GM23338 (cell line): ENCODE data around the gene COG1. TPM values are rescaled to one million over a fixed set of nuclear protein-coding genes. Genes with fewer than 3 reads are reported as not detected.

Experiments
- ATAC-seq: fragments of 200-7000 bp; cut with Tn5 transposase; 3 replicates; pipeline ENCODE4 v1.9.1; 2020
- DNase-seq: peaks from one replicate; pipeline ENCODE4 v3.0.0-alpha.2; 2015; ENCODE audit warnings: low spot score
- H2AFZ ChIP-seq: fragments of 200-600 bp; sonication (generic); 2 replicates; pipeline ENCODE4 v1.8.0; 2016; ENCODE audit warnings: antibody characterized with exemption, mild to moderate bottlenecking, moderate library complexity
- H3F3A ChIP-seq: fragments of 200-600 bp; sonication (generic); replicated peaks from 2 replicates; pipeline ENCODE4 v1.8.0; 2017; ENCODE audit warnings: antibody characterized with exemption, mixed run types, low read depth
- H3K27ac ChIP-seq: fragments of 200-600 bp; sonication (generic); 2 replicates; pipeline ENCODE4 v1.6.1; 2016; ENCODE audit warnings: low read depth
- H3K27me3 ChIP-seq: fragments of 200-600 bp; sonication (generic); 2 replicates; pipeline ENCODE4 v1.8.0; 2016; ENCODE audit warnings: mild to moderate bottlenecking, mixed run types, moderate library complexity; ENCODE audit not compliant: insufficient read depth
- H3K36me3 ChIP-seq: fragments of 200-600 bp; sonication (generic); 2 replicates; pipeline ENCODE4 v1.8.0; 2016; ENCODE audit warnings: mild to moderate bottlenecking; ENCODE audit not compliant: insufficient read depth
- H3K4me1 ChIP-seq: fragments of 200-600 bp; sonication (generic); 2 replicates; pipeline ENCODE4 v1.8.0; 2016; ENCODE audit warnings: mild to moderate bottlenecking, moderate library complexity; ENCODE audit not compliant: insufficient read depth
- H3K4me2 ChIP-seq: fragments of 200-600 bp; sonication (generic); 2 replicates; pipeline ENCODE4 v1.7.1; 2017; ENCODE audit warnings: mixed run types
- H3K4me3 ChIP-seq: fragments of 200-600 bp; sonication (generic); 2 replicates; pipeline ENCODE4 v1.6.1; 2016; ENCODE audit warnings: mixed run types
- H3K79me2 ChIP-seq: fragments of 200-600 bp; sonication (generic); replicated peaks from 2 replicates; pipeline ENCODE4 v1.8.0; 2017; ENCODE audit warnings: mild to moderate bottlenecking; ENCODE audit not compliant: insufficient read depth
- H3K9me2 ChIP-seq: fragments of 200-600 bp; sonication (generic); 2 replicates; pipeline ENCODE4 v1.8.0; 2017; ENCODE audit not compliant: insufficient read depth
- H4K20me1 ChIP-seq: fragments of 200-600 bp; sonication (generic); replicated peaks from 2 replicates; pipeline ENCODE4 v1.8.0; 2017; ENCODE audit warnings: mild to moderate bottlenecking; ENCODE audit not compliant: insufficient read depth
- H3K27ac Mint-ChIP-seq: 2 replicates; pipeline ENCODE4 v1.8.0; 2020; ENCODE audit warnings: inconsistent platforms, mild to moderate bottlenecking, moderate library complexity, mixed read lengths
- H3K27me3 Mint-ChIP-seq: 3 replicates; pipeline ENCODE4 v1.8.0; 2022; ENCODE audit warnings: low read depth, mild to moderate bottlenecking, moderate library complexity, mixed read lengths, inconsistent platforms; ENCODE audit not compliant: insufficient read depth, poor library complexity
- H3K36me3 Mint-ChIP-seq: 3 replicates; pipeline ENCODE4 v1.8.0; 2021; ENCODE audit warnings: low read depth, mild to moderate bottlenecking, inconsistent platforms, moderate library complexity, mixed read lengths
- H3K4me1 Mint-ChIP-seq: 3 replicates; pipeline ENCODE4 v1.8.0; 2020; ENCODE audit warnings: mild to moderate bottlenecking, inconsistent platforms, mixed read lengths
- H3K4me3 Mint-ChIP-seq: 3 replicates; pipeline ENCODE4 v1.8.0; 2021; ENCODE audit warnings: moderate library complexity, mild to moderate bottlenecking, inconsistent platforms, mixed read lengths
- H3K9me3 Mint-ChIP-seq: 3 replicates; pipeline ENCODE4 v1.8.0; 2020; ENCODE audit warnings: moderate library complexity, mild to moderate bottlenecking, inconsistent platforms, mixed read lengths
- EZH2 ChIP-seq: fragments of 200-600 bp; sonication (generic); IDR thresholded peaks from one replicate; pipeline ENCODE4 v1.8.0; 2017; ENCODE audit warnings: antibody characterized with exemption, mild to moderate bottlenecking, low read depth; ENCODE audit not compliant: unreplicated experiment
- EZH2phosphoT487 ChIP-seq: fragments of 200-600 bp; sonication (generic); IDR thresholded peaks from one replicate; pipeline ENCODE4 v1.8.1; 2018; ENCODE audit warnings: antibody characterized with exemption; ENCODE audit not compliant: unreplicated experiment
- REST ChIP-seq: IDR thresholded peaks from one replicate; pipeline ENCODE4 v1.6.1; 2018; ENCODE audit warnings: antibody characterized with exemption; ENCODE audit not compliant: unreplicated experiment
- STAT1 ChIP-seq: IDR thresholded peaks from one replicate; pipeline ENCODE4 v1.6.1; 2016; ENCODE audit warnings: antibody characterized with exemption; ENCODE audit not compliant: unreplicated experiment
- polyA plus RNA-seq: library from polyadenylated mRNA; unstranded; fragments of >200 nt; fragmentation: Nextera tagmentation; extraction: Ambion mirVana; gene quantifications from 2 replicates; pipeline ENCODE4 v1.2.1, GENCODE V29; 2016
- total RNA-seq: library from RNA; depleted of rRNA; stranded (reverse); fragments of >200 nt; shearing (Covaris generic); gene quantifications from 2 replicates; pipeline ENCODE4 v1.2.3, GENCODE V29; 2014
- TF ChIP-seq, protein P1 (sequence below), 2 experiments: fragments of 200-600 bp in 1 of 2; sonication (generic) in 1 of 2; conservative IDR thresholded peaks; 2 replicates each; pipeline versions ENCODE4 v1.5.1 to v1.6.1; 2016 to 2017; ENCODE audit warnings: antibody characterized with exemption in 2 of 2, low read depth in 2 of 2, mild to moderate bottlenecking in 2 of 2, moderate library complexity in 1 of 2

COG1 gene
- total and polyA plus RNA-seq, 2 experiments from 2014 or later, result 15.0 to 26.1 TPM

DNA sequence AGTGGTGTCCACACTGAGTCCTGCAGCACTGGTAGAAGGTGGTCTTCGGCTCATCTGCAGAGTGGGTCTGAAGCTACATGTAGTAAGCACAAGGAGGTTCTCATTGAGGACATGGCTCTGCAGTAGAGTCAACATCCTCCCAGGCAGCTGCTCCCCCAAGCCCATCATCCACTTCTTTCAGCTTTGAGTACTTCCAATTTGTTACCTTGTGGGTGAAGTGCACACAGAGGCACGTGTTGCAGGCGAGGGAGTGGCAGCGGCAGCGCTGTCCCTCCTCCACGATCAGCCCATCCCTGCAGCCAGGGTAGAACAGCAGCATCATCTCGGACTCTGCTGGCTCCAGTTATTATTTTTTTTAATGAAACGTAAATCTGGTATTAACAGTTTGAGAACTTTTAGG lies 29.8 kb upstream of the COG1 start (continued):
- no peak for TF ChIP-seq REST
- no peak for TF ChIP-seq EZH2phosphoT487
- no peak for TF ChIP-seq STAT1
- TF ChIP-seq EZH2, result no peak

- ATAC-seq (peak; percentile 25), DNase-seq (peak; percentile 50)
- Histone ChIP-seq H3F3A (no peaks in the 10 kb centered on the region), H3K4me1 (peaks cover 30% of the 10 kb centered on the region), H3K4me2 (peak overlapping the region; percentile 99), H3K4me3 (peak overlapping the region; percentile 89), H2AFZ (peak overlapping the region; percentile 100), H3K9me2 (peaks cover 14% of the 10 kb centered on the region), H3K36me3 (no peaks in the 10 kb centered on the region), H3K27ac (no peak overlapping the region), H4K20me1 (no peaks in the 10 kb centered on the region), H3K27me3 (peaks cover 61% of the 10 kb centered on the region), H3K79me2 (no peaks in the 10 kb centered on the region)
- Mint-ChIP-seq H3K4me3 (peak overlapping the region; percentile 88), H3K36me3 (peaks cover 24% of the 10 kb centered on the region), H3K27ac (no peak overlapping the region), H3K9me3 (peaks cover 17% of the 10 kb centered on the region), H3K4me1 (peaks cover 42% of the 10 kb centered on the region), H3K27me3 (peaks cover 62% of the 10 kb centered on the region)
- TF ChIP-seq, protein P1, sequence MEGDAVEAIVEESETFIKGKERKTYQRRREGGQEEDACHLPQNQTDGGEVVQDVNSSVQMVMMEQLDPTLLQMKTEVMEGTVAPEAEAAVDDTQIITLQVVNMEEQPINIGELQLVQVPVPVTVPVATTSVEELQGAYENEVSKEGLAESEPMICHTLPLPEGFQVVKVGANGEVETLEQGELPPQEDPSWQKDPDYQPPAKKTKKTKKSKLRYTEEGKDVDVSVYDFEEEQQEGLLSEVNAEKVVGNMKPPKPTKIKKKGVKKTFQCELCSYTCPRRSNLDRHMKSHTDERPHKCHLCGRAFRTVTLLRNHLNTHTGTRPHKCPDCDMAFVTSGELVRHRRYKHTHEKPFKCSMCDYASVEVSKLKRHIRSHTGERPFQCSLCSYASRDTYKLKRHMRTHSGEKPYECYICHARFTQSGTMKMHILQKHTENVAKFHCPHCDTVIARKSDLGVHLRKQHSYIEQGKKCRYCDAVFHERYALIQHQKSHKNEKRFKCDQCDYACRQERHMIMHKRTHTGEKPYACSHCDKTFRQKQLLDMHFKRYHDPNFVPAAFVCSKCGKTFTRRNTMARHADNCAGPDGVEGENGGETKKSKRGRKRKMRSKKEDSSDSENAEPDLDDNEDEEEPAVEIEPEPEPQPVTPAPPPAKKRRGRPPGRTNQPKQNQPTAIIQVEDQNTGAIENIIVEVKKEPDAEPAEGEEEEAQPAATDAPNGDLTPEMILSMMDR (conservative IDR thresholded peaks at IDR 0.05; ENCODE audit: low read depth in 2 of 2), result no peak
- peak; percentile 71 for TF ChIP-seq EZH2
These were observed 27.0 kb upstream of the COG1 start for GRCh38 chr17:73165616-73166404.
